Activated CD4-positive, CD25-positive, alpha-beta regulatory T cell treated with anti-CD3 and anti-CD28 coated beads, Interleukin-2, amount 50 U/mL, for 24 hours (primary cell): ENCODE measurements around the gene ALDH3A2.
"Not testable (repeated sequence)": the region's sequence is repeated elsewhere in the genome, so short reads cannot be mapped to it uniquely, and the experiment has no call there.

Experiments used
- ATAC-seq, 2 donors: fragments of 150-1000 bp; cut with Tn5 transposase; one replicate each; pipeline ENCODE4 v1.10.0; 2021; ENCODE audit warnings: mild to moderate bottlenecking in 1 of 2, moderate library complexity in 1 of 2

Gene ALDH3A2

DNA sequence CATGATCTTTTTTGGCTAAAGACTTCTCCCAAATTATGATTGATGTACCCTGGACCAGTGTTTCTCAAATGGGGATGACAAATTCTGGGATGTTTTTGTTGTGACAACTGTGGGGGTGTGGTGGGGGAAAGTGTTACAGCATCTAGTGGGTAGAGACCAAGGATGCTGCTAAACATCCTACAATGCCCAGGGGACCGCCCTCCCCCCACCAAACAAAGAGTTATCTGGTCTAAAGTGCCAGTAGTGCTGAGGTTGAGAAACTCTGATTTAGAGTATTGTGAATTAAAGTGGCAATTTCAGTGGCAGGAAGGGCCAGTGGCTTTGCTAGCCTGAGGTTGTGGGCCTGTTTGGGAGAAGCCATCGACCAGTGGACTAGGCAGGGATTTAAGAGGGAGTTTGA is 34.6 kb downstream of the ALDH3A2 start:
- ATAC-seq, result no peak

DNA sequence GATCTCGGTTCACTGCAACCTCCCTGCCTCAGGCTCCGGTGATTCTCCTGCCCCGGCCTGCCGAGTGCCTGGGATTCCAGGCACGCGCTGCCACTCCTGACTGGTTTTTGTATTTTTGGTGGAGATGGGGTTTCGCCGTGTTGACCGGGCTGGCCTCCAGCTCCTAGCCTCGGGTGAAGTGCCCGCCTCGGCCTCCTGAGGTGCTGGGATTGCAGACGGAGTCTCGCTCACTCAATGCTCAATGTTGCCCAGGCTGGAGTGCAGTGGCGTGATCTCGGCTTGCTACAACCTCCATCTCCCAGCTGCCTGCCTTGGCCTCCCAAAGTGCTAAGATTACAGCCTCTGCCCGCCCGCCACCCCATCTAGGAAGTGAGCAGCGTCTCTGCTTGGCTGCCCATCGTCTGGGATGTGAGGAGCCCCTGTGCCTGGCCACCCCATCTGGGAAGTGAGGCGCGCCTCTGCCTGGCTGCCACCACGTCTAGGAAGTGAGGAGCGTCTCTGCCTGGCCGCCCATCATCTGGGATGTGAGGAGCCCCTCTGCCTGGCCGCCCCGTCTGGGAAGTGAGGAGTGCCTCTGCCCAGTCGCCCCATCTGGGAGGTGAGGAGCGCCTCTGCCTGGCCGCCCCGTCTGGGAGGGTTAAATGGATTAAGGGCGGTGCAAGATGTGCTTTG is 36.5 kb downstream of the ALDH3A2 start:
- not testable (repeated sequence) for ATAC-seq

DNA sequence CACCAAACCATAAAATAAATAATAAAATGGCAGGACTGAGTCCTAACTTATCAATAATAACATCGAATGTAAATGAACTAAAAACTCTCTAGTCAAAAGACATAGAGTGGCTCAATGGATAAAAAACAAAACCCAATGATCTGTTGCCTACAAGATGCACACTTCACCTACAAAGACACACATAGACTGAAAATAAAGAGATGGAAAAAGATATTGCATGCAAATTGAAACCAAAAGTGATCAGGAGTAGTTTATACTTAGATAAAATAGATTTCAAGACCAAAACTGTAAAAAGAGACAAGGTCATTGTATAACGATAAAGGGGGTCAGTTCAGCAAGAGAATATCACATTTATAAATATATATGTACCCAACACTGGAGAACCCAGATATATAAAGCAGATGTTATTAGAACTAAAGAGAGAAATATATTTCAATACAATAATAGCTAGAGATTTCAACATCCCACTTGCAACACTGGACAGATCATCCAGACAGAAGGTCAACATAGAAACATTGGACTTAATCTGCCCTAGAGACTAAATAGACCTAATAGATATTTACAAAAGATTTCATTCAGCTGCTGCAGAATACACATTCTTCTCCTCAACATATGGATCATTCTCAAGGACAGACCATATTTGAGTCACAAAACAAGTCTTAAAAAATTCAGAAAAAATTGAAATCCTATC is 38.0 kb downstream of the ALDH3A2 start:
- no peak for ATAC-seq

DNA sequence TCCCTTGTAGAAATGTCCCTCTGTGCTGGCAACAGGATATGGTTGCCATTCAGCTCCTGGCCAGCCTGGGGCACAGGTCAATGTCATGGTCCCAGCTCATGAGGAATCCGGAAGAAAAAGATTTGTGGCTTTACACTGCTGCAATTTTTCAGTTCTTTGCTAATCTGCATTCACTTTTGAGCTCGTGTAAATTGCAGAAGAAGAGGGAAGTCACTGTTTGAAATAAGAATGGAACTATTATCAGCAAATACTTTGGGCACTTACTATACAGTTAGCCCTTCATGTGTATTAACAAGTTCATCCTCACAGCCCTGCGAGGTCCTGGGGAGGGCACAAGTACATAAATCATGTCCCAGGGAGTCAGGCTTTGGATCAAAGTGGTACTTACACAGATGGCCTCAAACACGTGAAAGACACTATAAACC is 53.7 kb downstream of the ALDH3A2 start:
- no peak for ATAC-seq

DNA sequence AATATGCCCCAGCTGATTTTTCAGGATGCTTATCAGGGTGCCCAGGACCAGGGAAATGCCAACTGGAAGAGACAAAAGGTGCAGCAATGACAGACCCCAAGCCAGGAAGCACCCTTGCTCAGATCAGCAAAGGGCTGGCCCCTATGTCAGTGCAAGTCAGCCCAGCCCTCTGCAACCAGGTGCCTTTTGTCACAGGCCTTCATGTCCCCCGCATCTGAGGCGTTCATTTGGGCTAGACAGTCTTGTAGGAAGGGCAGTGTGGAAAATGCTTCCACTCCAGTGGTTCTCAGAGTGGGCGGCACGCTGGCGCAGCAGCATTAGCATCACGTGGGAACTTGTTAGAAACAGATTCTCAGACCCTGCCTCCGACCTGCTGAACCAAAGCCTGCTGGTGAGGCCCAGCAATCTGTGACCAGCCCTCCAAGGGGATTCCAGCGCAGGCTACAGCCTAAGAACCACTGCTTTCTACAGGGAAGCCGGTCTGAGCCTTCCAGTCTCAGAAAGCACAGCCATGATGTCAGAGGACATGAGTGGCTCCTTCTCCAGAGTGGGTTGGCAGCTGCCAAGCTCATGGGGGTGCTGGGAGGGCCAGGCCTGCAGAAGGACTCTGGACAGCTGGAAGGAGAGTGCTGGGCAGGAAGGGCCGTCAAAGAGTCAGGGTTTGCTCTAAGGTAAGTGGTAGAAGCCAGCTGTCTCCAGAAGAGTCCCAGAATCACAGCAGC is 54.7 kb downstream of the ALDH3A2 start:
- no peak for ATAC-seq

DNA sequence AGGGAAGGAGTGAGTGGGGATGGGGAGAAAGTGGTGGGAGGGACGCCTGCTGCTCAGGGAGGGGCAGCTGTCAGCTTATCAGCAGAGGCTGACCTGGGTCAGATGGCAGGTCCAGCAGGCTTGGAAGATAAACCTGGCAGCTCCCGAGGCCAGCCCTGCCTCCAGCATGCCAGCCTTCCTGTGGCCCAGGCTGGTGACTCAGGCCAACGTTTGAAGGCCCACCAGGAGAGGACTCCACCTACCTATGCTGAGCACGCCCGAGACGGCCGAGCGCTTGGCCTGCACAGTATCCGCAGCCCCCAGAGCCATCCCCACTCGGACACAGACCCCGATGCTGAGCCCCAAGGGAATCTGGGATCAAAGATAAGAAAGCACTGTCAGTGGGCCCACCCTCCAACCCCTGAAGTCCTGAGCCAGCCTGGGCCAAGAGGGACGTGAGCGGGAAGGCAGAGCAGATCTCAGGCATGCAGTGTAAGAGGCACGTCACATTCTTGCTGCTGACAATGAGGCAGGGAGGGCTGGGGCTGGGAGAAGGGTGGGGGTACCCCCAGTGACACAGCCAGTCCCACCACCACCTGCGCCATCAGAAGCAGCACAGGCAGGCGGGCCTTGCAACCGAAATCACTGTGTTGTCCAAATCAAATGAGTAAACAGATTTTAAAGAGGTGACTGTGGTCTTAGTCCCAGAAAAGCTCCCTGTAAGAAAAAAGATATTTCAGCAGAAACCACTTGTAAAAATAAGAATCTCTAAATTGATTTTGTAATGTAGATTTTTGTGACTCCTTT is 55.5 kb downstream of the ALDH3A2 start:
- no peak for ATAC-seq

DNA sequence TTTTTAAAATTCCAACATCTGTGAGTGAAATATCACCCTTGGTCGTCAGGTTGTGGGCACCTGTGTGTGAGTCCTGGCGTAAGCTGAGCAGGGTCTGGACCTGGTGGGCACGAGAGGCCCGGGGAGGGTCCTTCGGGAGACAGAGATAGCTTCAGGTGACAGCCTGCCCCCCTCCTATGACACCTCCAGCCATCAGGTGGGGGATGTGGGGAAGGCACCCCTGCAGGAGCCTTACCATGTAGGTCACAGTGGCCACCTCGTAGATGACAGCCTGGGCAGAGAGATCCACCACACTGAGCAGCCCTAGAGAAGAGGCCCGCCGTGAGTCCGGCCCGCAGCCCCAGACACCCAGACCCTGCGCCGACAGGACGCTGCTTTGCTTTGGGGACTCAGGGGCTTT is 56.6 kb downstream of the ALDH3A2 start:
- ATAC-seq, result no peak

DNA sequence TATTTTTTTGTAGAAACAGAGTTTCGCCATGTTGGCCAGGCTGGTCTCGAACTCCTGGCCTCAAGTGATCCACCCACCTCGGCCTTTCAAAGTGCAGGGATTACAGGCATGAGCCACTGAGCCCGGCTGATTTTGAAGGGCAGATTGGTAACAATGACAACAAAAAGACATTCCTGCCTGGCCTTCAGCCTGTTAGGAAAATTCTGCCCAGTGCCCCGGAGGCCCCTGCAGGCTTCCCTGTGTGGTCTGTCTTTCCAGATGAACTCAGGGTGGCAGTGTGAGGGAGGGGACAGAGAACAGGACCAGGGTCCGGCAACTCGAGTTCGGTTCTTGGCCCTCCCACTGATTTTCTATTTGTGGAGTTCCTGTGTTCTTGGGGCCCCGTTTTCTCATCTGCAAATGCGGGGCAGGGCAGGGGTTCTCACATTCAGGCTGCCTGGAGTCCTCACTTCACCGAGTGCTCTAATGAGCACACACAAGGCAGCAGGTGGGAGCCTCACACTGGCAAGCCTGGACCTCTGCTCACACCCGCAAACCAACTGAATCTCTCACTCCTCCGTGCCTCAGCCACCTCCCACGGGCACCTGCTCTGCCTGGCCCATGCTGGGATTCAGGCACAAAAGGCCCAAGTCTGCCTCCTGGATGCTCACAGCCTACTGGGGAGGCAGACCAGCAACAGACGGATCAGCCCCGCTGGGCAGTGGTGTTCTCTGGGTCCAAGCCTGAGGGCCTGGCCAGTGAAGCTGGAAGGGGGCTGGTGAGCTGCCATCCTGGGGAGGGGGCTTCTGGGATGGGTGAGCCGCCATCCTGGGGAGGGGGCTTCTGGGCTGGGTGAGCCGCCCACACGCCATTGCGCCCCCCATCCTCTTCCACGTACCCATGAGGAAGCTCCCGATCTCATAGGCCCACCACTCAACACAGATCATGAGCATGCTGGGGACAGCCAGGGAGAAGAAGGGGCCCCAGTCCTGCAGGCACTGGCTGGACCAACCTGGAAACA is 57.5 kb downstream of the ALDH3A2 start:
- no peak for ATAC-seq

DNA sequence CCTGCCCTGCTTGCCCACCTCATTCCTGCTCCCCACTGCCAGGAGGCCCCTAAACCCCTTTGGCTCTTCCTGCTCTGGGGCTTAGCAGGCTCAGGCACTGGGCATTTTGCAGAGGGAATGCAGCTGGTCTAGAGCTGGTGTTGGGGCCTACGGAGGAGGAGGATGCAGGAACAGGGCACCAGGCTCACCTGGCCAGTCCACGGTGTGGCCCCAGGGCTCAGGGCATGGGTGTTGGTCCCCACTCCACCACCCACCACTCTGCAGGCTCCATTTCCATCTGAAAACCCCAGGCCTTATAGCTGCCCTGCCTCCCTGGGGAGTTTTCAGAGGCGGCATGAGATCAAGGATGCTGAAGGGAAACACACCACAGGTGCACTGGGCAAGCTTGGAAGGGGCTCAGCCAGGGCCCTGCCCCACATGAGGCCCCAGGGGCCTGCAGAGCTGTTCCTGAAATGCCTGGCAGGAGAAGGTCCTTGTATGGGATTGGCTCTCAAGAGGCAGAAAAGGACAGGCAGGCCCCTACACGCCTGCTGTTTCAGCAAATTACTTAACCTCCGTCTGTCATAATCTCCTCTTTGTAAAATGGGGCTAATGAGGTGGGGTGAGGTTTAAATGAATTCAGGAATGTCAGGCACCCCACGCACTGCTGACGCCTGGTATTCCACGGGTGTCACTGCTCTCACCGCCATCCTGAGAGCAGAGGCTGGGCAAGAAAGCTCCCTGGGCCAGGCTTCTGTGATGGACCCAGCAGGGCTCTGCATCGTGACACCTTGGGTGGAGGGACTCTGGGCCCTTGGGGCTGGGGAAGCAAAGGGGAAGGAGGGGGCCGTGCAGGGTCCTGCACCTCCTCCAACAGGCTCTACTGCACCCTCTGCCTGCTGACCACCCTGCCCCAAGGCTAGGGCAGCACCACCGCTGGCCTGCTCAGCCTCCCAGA is 58.5 kb downstream of the ALDH3A2 start:
- no peak for ATAC-seq

DNA sequence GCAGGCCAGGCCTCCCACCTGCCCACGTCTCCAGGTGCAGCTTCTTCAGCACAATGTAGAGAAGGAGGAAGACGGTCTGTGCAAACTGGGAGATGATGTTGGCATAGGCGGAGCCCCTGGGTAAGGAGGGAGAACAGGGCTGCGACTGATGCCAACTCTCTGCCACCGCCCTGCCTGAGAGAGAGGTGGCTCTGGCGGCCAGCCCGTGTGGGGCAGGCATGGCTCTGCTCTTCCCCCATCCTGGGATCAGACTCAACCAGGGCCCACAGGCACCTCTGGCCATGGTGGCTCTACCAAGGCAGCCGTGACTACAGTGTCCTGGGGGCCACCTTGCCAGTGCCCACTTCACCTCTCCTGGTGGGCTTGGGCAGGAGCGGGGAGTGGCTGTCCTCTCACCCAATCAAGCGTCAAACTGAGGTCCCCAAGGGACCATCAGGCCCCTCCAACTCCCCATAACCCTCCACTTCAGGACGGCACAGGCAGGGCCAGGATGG is 59.2 kb downstream of the ALDH3A2 start:
- ATAC-seq, result no peak

DNA sequence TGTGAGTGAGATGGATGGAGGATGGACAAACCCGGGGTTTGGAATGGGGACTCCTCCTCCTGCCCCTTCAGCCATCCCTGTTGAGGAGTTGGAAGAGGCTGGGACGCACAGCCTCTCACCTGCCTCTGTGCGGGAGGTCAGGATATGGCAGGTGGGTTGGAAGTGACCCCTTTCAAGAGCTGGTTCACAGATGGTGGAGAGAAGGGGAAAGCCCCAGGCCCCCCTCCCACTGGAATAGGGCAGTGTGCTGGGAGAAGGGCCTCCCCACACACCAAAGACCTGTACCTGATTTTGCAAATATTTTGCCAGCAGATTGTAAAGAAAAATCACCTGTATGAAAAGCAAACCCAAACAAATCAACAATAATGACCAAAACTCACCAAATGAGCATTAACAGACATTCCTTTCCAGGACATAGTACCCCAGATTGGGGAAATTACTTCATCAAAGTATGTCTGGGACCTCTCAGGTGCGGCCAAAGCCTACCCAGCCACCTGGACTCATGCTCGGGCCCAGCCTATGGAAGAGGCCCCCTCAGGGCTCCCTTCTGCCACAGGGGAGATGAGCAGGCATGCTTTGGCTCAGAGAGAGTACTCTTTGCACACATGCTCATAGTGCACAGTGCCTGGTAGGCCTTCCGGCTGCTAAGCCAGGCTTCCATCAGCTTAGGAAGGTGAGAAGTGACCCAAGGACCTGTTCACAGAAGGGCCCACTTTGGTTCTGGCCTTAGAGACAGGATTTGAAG is 60.1 kb downstream of the ALDH3A2 start:
- ATAC-seq, result no peak

DNA sequence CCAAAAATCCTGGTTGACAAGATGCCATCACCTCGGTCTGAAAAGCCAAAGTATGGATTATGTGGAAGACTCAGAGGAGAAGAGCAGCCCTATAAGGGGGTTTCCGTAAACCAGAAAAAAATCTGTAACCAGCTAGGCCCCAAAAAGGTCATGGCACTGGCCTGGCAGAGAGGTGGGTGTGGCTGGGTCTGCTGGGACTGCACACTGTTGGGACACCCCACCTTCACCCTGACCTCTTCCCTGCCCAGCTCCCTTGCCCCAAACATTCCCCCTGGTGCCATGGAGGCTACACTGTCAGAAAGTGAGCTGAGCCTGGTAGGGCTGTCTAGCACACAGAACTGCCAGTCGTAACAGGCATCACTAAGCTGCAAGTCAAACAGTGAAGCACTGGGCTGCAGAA is 61.3 kb downstream of the ALDH3A2 start:
- ATAC-seq, result no peak

DNA sequence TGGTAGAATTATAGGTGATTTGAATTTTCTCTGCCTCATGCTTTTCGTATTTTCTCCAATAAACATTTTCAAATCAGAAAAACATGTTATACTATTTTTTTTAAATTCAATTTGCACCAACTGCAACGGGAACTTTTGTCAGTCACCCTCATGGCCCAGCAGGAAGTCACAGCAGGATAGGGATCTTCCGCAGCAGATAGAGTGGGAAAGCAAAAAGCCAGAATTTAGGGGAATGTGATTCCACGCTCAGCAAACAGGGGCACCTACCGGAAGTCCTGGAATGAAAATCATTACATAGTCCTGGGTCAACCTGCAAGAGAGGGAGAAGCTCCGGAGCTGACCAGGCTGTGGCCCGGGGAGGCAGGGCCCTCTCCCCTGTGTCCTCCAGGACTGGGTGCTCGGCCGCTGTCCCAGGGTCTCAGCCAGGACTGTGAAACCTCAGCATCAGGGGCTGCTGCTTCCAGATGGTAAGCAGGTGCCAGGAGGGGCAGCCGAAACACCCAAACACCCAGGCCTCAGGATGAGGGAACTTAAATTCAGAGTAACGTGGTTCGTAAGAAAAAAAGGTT is 64.0 kb downstream of the ALDH3A2 start:
- ATAC-seq, result no peak

DNA sequence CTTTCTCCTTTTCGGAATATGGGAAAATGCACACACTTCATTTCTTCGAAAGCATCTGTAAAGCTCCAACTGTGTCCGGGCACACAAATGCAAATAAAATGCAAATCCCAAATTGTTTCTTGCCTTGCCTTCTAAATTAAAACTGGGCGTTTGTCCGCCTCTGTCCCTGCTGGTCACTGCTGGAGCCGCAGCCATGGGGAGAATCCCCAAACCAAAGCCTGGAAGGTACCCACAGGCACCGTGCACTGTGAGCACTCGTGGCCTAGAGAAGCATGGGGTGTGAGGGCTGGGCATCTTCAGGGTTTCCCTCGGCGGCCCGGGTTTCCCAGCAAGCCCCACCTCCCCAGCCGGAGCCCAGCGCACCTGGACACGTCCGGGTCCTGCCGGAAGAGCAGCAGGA is 64.9 kb downstream of the ALDH3A2 start:
- no peak for ATAC-seq

DNA sequence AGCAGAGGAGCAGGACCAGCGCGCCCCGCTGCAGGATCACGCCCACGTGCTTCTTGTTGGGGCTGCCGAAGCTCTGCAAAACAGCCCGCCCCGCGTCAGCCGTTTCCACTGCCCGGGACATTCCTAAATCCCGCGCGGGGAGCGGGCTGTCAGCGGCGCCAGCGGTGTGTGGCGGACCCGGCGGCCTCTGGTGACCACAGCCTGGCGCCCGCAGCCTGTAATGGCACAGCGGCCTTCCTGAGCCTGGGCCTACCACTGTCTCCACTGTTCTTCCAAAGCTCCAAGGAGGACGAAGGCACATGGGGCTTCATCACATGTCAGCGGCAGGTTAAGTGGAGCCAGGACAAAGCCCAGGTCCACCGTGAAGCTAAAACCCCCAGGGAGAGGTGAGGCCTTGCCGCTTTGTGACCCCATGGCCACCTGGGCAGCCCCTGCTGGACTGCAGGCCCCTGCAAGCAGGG is 65.4 kb downstream of the ALDH3A2 start:
- no peak for ATAC-seq

DNA sequence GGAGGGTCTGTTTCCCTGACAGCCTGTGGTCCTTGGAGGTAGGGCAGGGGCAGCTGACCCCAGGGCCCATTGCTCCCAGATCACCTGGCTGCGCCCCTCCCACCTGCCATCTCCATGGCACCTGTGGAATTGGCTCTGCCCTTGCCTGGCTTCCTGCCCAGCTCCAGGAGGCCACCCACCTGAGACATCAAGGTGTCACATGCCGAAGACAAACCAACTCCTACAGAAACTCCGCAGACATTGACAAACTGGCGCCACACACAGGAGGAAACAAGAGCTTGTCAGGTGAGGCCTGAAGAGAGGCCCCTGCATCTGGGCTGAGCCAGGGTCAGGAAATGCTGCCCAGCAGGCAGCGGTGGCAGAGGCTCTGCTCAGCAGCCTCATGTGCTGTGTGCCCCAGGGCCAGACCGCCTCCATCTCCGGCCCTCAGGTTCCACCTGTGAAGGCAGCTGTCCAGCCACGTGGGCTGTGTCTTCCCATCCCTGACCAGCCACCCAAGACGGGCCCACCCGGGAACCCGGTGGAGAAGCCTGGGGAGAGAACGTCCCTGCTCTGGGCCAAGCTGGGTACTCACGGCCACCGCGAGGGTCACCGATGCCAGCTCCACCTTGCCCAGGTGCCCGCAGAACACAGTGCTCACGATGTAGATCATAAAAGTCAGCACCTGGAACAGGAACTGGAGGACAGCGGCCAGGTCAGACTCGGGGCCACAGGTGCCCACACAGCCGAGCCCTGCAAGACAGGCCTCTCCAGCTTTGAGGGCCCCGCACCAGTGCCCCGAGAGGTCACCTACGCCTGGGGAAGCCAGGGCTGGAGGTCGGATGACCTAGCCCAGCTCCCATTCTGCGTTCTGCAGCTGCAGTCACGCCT is 66.2 kb downstream of the ALDH3A2 start:
- ATAC-seq, result no peak

DNA sequence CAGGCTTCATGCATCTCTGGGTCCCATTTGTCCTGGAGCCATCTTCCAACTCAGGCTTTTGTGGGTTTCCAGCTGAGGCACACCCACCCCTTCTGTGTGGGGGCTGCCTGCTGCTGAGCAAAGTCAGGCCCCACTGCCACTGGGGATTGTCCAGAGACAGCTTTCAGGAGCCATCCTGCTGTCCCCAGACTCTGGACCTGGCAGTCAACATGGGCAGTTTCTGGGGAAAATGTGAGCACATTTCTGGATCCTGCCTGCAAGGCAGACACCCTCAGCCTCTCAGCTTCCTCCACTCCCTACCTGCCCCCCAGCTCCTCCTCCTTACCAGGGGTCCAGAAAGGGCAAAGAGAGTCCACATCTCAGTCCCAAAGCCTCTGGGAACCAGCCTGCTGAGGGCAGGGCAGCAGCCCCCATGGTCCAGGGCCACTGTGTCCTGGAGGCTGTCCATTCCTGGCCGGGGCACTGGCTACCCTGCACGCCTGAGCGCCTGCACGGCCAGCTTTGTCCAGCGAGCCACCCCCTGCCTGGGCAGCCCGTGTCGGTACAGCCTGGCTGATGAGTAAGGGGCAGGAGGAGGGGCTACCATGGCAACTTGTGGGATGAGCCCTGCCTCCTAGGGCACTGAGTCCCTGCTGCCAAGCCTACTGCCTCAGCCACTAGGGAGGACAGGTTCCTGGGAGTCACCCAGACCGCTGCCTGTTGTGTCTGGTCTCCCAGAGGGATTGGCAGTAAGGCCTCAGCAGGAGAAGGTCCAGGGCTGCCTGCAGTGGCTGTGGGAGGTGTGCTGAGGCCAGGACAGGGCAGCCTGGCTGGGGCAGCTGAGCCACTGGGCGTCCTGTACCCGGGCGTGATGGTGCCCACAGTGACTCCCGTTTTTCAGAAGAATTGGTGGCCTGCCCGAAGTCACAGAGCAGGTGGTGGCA is 67.8 kb downstream of the ALDH3A2 start, which contains the start of gene SLC47A2:
TSS of gene SLC47A2 (minus strand) at position 477 of the 923 bp plus-strand sequence. CDS start at position 448, 29 bp downstream.
- no peak for ATAC-seq
